Stomach (tissue), 4 donors: ENCODE measurements around the gene OST4.

Experiments
- CTCF ChIP-seq, 7 experiments: fragments of 450-650 bp in 4 of 7; fragments of 200-600 bp in 3 of 7; sonication (generic) in 3 of 7; IDR thresholded peaks; one replicate each; pipeline ENCODE4 v1.5.1; 2016 to 2019; ENCODE audit warnings: antibody characterized with exemption in 7 of 7, control low read depth in 2 of 7, mild to moderate bottlenecking in 1 of 7
- EP300 ChIP-seq: sonication (generic); formaldehyde crosslinking; IDR thresholded peaks from one replicate; pipeline ENCODE4 v1.6.1; 2017; ENCODE audit warnings: antibody characterized with exemption
- POLR2A ChIP-seq, 4 donors: fragments of 450-650 bp; IDR thresholded peaks; one replicate each; pipeline ENCODE4 v1.6.1; 2016; ENCODE audit warnings: antibody characterized with exemption in 4 of 4, control low read depth in 2 of 4, mild to moderate bottlenecking in 1 of 4, moderate library complexity in 1 of 4
- POLR2AphosphoS5 ChIP-seq, 3 donors: sonication (generic); formaldehyde crosslinking; IDR thresholded peaks; one replicate each; pipeline ENCODE4 v1.6.1; 2016; ENCODE audit warnings: antibody characterized with exemption in 3 of 3

DNA sequence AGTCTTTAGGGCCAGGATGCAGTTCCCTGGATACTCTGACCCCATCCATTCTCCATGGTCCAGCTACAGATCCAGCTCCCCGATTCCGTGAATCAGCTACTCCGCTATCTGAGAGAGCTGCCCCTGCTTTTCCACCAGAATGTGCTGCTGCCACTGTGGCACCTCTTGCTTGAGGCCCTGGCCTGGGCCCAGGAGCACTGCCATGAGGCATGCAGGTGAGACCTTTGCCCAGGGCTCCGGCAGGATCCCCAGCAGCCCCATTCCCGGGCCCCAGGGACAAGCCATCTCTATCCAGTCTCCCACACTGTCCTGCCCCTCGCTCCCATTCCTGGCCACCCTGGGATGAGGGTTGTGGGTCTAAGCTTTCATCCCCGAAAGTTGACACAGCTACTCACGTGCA is 31.2 kb downstream of the OST4 start:
- no peak for TF ChIP-seq CTCF (IDR thresholded peaks at IDR 0.05)
- TF ChIP-seq POLR2A (IDR thresholded peaks at IDR 0.05): no peak
- no peak for TF ChIP-seq POLR2AphosphoS5 (IDR thresholded peaks at IDR 0.05)
- TF ChIP-seq EP300: no peak
